Astrocyte (in vitro differentiated cells and primary cell): ENCODE results near the gene RALGDS. TPM values are rescaled to one million over a fixed set of nuclear protein-coding genes. Genes with fewer than 3 reads are reported as not detected.

Experiments used
- DNase-seq: peaks from one replicate; pipeline ENCODE4 v3.0.0-alpha.2; 2010; ENCODE audit warnings: low read depth
- FAIRE-seq: peaks from 2 replicates; lab custom pipeline; 2011; peaks lifted over from hg19 to GRCh38; lab: Jason Lieb, UNC
- H2AFZ ChIP-seq: 2 replicates; pipeline ENCODE4 v1.6.0; 2012; ENCODE audit warnings: low read depth, low read length, inconsistent platforms
- H3K27ac ChIP-seq: 2 replicates; pipeline ENCODE4 v1.5.1; 2011; ENCODE audit warnings: low read depth, low read length, inconsistent platforms
- H3K27me3 ChIP-seq: 2 replicates; pipeline ENCODE4 v1.6.0; 2011; ENCODE audit warnings: low read length, inconsistent platforms; ENCODE audit not compliant: insufficient read depth
- H3K36me3 ChIP-seq: 2 replicates; pipeline ENCODE4 v1.5.1; 2011; ENCODE audit warnings: low read length, inconsistent platforms; ENCODE audit not compliant: insufficient read depth
- H3K4me1 ChIP-seq: 2 replicates; pipeline ENCODE4 v1.5.1; 2011; ENCODE audit warnings: low read length, inconsistent platforms; ENCODE audit not compliant: insufficient read depth
- H3K4me2 ChIP-seq: 2 replicates; pipeline ENCODE4 v1.6.0; 2012; ENCODE audit warnings: low read length, inconsistent platforms
- H3K4me3 ChIP-seq: 2 replicates; pipeline ENCODE4 v1.5.1; 2011; ENCODE audit warnings: low read depth, mild to moderate bottlenecking, low read length, inconsistent platforms; ENCODE audit not compliant: insufficient read depth
- H3K79me2 ChIP-seq: 2 replicates; pipeline ENCODE4 v1.6.0; 2012; ENCODE audit warnings: mild to moderate bottlenecking, low read length, inconsistent platforms; ENCODE audit not compliant: insufficient read depth
- H3K9ac ChIP-seq: 2 replicates; pipeline ENCODE4 v1.6.0; 2012; ENCODE audit warnings: mild to moderate bottlenecking, low read length, inconsistent platforms
- H3K9me3 ChIP-seq: 2 replicates; pipeline ENCODE4 v1.5.1; 2012; ENCODE audit warnings: low read depth, mild to moderate bottlenecking, low read length, inconsistent platforms; ENCODE audit not compliant: insufficient read depth
- H4K20me1 ChIP-seq: 2 replicates; pipeline ENCODE4 v1.6.0; 2012; ENCODE audit warnings: low read length, inconsistent platforms; ENCODE audit not compliant: insufficient read depth
- H3K27ac Mint-ChIP-seq: one replicate; pipeline ENCODE4 v1.8.0; 2021; ENCODE audit warnings: mild to moderate bottlenecking, mixed read lengths; ENCODE audit not compliant: unreplicated experiment
- H3K27me3 Mint-ChIP-seq: one replicate; pipeline ENCODE4 v1.8.0; 2021; ENCODE audit warnings: low read depth, mixed read lengths; ENCODE audit not compliant: unreplicated experiment
- H3K36me3 Mint-ChIP-seq: one replicate; pipeline ENCODE4 v1.8.0; 2021; ENCODE audit warnings: low read depth, mixed read lengths; ENCODE audit not compliant: unreplicated experiment
- H3K4me1 Mint-ChIP-seq: one replicate; pipeline ENCODE4 v1.8.0; 2021; ENCODE audit warnings: low read depth, mixed read lengths; ENCODE audit not compliant: unreplicated experiment
- H3K4me3 Mint-ChIP-seq: one replicate; pipeline ENCODE4 v1.8.0; 2021; ENCODE audit warnings: mild to moderate bottlenecking, moderate library complexity, mixed read lengths; ENCODE audit not compliant: unreplicated experiment
- H3K9me3 Mint-ChIP-seq: one replicate; pipeline ENCODE4 v1.8.0; 2021; ENCODE audit warnings: mild to moderate bottlenecking, mixed read lengths; ENCODE audit not compliant: unreplicated experiment
- EZH2 ChIP-seq: IDR thresholded peaks from 2 replicates; pipeline ENCODE4 v1.6.1; 2012; ENCODE audit warnings: mild to moderate bottlenecking, low read length, inconsistent platforms; ENCODE audit not compliant: insufficient read depth
- total RNA-seq: library from RNA; stranded (reverse); gene quantifications from 2 replicates; pipeline ENCODE4 v1.2.1, GENCODE V29; 2021
- TF ChIP-seq, protein P1 (sequence below): IDR thresholded peaks from 2 replicates; pipeline ENCODE4 v1.5.1; 2011; ENCODE audit warnings: low read depth, mild to moderate bottlenecking, inconsistent platforms, low read length, moderate library complexity; ENCODE audit not compliant: insufficient read depth

RALGDS gene
- total RNA-seq, 1 donor from 2014 or later, result 46.6 TPM

DNA sequence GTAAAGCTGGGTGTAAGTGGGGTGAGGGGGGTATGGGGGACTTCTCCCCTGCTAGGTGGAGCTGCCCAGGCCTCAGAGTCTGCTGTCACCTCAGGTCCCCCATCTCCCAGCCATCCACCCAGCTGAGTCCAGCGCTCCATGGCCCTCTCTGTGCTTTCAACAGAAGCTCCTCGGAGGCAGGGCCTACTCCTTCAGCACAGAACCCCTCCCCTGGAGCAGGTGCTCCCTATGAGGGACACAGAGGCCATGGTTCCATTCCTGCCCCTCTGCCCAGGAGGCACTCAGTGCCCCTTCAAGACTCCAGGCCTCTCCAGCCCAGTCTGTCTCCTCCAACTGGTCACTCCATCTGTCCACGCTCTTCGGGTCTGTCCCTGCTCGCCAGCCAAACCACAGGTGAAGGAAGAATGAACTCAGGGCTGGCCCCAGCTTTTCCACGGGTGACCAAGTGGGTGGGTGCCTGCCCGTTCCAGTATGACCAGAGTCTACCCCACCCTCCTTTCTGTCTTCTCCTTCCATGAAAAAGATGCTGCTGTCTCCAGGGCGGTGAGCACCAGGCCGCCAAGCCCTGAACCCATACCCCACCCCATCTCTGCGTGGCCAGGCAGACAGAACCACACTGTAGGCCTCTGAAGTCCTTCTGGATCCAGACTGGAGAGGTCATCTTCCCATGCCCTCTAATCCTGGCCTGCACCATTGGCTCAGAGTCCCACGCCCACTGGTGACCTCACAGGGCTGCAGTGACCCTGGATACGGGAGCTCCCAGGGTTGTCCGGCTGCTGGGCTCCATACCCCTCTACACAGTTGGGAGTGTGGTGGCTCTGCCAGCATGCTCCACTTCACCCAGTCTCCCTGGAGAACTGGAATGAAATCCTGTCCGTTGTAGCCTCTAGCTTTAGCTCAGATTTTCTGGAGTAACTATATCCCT, 30.8 kb upstream of the RALGDS start:
- no peak overlapping the region for H3K4me2 ChIP-seq
- peaks cover 11% of the 10 kb centered on the region for H4K20me1 ChIP-seq
- TF ChIP-seq EZH2, result no peak
- TF ChIP-seq, protein P1, sequence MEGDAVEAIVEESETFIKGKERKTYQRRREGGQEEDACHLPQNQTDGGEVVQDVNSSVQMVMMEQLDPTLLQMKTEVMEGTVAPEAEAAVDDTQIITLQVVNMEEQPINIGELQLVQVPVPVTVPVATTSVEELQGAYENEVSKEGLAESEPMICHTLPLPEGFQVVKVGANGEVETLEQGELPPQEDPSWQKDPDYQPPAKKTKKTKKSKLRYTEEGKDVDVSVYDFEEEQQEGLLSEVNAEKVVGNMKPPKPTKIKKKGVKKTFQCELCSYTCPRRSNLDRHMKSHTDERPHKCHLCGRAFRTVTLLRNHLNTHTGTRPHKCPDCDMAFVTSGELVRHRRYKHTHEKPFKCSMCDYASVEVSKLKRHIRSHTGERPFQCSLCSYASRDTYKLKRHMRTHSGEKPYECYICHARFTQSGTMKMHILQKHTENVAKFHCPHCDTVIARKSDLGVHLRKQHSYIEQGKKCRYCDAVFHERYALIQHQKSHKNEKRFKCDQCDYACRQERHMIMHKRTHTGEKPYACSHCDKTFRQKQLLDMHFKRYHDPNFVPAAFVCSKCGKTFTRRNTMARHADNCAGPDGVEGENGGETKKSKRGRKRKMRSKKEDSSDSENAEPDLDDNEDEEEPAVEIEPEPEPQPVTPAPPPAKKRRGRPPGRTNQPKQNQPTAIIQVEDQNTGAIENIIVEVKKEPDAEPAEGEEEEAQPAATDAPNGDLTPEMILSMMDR, result no peak
- no peak overlapping the region for H3K27ac Mint-ChIP-seq
- no peaks in the 10 kb centered on the region for H3K27me3 Mint-ChIP-seq
- H3K27ac ChIP-seq, result no peak overlapping the region
- no peak overlapping the region for H3K4me3 ChIP-seq
- no peak overlapping the region for H3K9ac ChIP-seq
- H3K4me1 Mint-ChIP-seq, result peaks cover 4% of the 10 kb centered on the region
- H2AFZ ChIP-seq, result no peak overlapping the region
- H3K4me1 ChIP-seq, result peaks cover 11% of the 10 kb centered on the region
- no peaks in the 10 kb centered on the region for H3K36me3 ChIP-seq
- H3K79me2 ChIP-seq, result peaks cover 9% of the 10 kb centered on the region
- no peak overlapping the region for H3K4me3 Mint-ChIP-seq
- H3K27me3 ChIP-seq, result no peaks in the 10 kb centered on the region
- H3K9me3 ChIP-seq, result no peaks in the 10 kb centered on the region
- DNase-seq (no peak), FAIRE-seq (no peak)
- no peaks in the 10 kb centered on the region for H3K9me3 Mint-ChIP-seq
- H3K36me3 Mint-ChIP-seq, result peaks cover 3% of the 10 kb centered on the region

DNA sequence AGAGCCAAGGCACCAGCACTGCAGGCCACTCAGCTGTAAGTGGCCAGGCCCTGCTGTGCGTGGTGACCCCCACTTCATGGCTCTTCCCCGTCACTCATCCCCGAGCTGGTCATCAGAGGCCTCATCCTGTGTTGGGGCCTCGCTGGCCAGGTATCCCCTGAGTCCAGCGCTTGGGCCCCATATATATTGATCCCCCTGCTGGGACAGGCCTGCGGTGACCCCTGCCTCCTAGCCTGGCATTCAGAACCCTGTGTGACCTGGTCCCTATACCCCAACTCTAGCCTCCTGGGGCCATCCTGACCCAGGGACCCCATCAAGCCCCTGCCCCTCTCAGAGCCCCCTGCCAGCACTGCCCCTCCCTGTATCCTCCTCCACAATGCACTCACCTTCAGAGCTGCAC, 30.0 kb upstream of the RALGDS start:
- H3K4me3 Mint-ChIP-seq, result no peak overlapping the region
- no peak overlapping the region for H3K9ac ChIP-seq
- no peak overlapping the region for H3K27ac ChIP-seq
- H3K4me2 ChIP-seq, result no peak overlapping the region
- H3K36me3 Mint-ChIP-seq, result peaks cover 3% of the 10 kb centered on the region
- FAIRE-seq (no peak), DNase-seq (no peak)
- peaks cover 19% of the 10 kb centered on the region for H4K20me1 ChIP-seq
- peak overlapping the region; percentile 41 for H3K27ac Mint-ChIP-seq
- H3K4me1 ChIP-seq, result peaks cover 11% of the 10 kb centered on the region
- no peak overlapping the region for H3K4me3 ChIP-seq
- no peaks in the 10 kb centered on the region for H3K27me3 ChIP-seq
- TF ChIP-seq, protein P1, result no peak
- no peak for TF ChIP-seq EZH2
- H3K27me3 Mint-ChIP-seq, result no peaks in the 10 kb centered on the region
- H2AFZ ChIP-seq, result no peak overlapping the region
- no peaks in the 10 kb centered on the region for H3K9me3 ChIP-seq
- peaks cover 8% of the 10 kb centered on the region for H3K4me1 Mint-ChIP-seq
- no peaks in the 10 kb centered on the region for H3K9me3 Mint-ChIP-seq
- peaks cover 17% of the 10 kb centered on the region for H3K79me2 ChIP-seq
- H3K36me3 ChIP-seq, result no peaks in the 10 kb centered on the region
